ENCODE measurements around the gene OBSCN. TPM values are rescaled to one million over a fixed set of nuclear protein-coding genes. Genes with fewer than 3 reads are reported as not detected.
"Not testable (repeated sequence)": the region's sequence is repeated elsewhere in the genome, so short reads cannot be mapped to it uniquely, and the experiment has no call there.

Gene OBSCN
- total RNA-seq, 2 donors from 2014 or later, result 34.3 to 45.2 TPM

GRCh38 chr1:228185641-228185965, 22.2 kb upstream of the OBSCN start:
- TF ChIP-seq CTCF (IDR thresholded peaks at IDR 0.05), result no peak
- 66% methylated on average over 11 of the region's 11 CpGs for WGBS
- DNase-seq (ENCODE audit: low spot score), result no peak
- no peaks in the 10 kb centered on the region for H3K27me3 ChIP-seq (replicated peaks; ENCODE audit: insufficient read depth)
- no peaks in the 10 kb centered on the region for H3K36me3 ChIP-seq
- no peaks in the 10 kb centered on the region for H3K9me3 ChIP-seq
- no peak overlapping the region for H3K4me3 ChIP-seq
- no peak overlapping the region for H3K27ac ChIP-seq
- H3K4me1 ChIP-seq (replicated peaks), result no peaks in the 10 kb centered on the region
- intact Hi-C loops (cut with DNase I), result no loop called here

GRCh38 chr1:228188249-228188648, 19.6 kb upstream of the OBSCN start:
- H3K36me3 ChIP-seq; intact Hi-C loops (cut with DNase I); H3K9me3 ChIP-seq; H3K4me1 ChIP-seq (replicated peaks); H3K4me3 ChIP-seq; H3K27me3 ChIP-seq (replicated peaks; ENCODE audit: insufficient read depth); DNase-seq (ENCODE audit: low spot score); H3K27ac ChIP-seq: not testable (repeated sequence)
- 88% methylated on average over 2 of the region's 2 CpGs for WGBS

- intact Hi-C loops (cut with DNase I), result no loop called here
- TF ChIP-seq CTCF (IDR thresholded peaks at IDR 0.05) (no peak), POLR2AphosphoS5 (IDR thresholded peaks at IDR 0.05) (no peak), POLR2A (IDR thresholded peaks at IDR 0.05) (no peak)
- no peak for DNase-seq (ENCODE audit: low spot score)
- H3K27ac ChIP-seq, result no peak overlapping the region
- H3K4me1 ChIP-seq (replicated peaks), result no peaks in the 10 kb centered on the region
- WGBS, result 68% methylated on average over 14 of the region's 14 CpGs
- no peaks in the 10 kb centered on the region for H3K36me3 ChIP-seq
- H3K9me3 ChIP-seq, result no peaks in the 10 kb centered on the region
- H3K27me3 ChIP-seq (replicated peaks; ENCODE audit: insufficient read depth), result no peaks in the 10 kb centered on the region
- H3K4me3 ChIP-seq, result no peak overlapping the region
Measured at GRCh38 chr1:228190182-228190581, 17.7 kb upstream of the OBSCN start.

- Histone ChIP-seq H3K9me3 (no peaks in the 10 kb centered on the region), H3K27me3 (replicated peaks; ENCODE audit: insufficient read depth) (no peaks in the 10 kb centered on the region), H3K4me3 (no peak overlapping the region), H3K36me3 (no peaks in the 10 kb centered on the region), H3K4me1 (replicated peaks) (no peaks in the 10 kb centered on the region), H3K27ac (no peak overlapping the region)
- 79% methylated on average over 5 of the region's 5 CpGs for WGBS
- TF ChIP-seq POLR2AphosphoS5 (IDR thresholded peaks at IDR 0.05) (no peak), CTCF (IDR thresholded peaks at IDR 0.05) (no peak), POLR2A (IDR thresholded peaks at IDR 0.05) (no peak)
- DNase-seq (ENCODE audit: low spot score), result no peak
- intact Hi-C loops (cut with DNase I), result no loop called here
Measured at GRCh38 chr1:228190778-228191177, 17.1 kb upstream of the OBSCN start.

GRCh38 chr1:228194436-228194835, 13.4 kb upstream of the OBSCN start:
- no peak overlapping the region for H3K27ac ChIP-seq
- DNase-seq (ENCODE audit: low spot score), result no peak
- no peaks in the 10 kb centered on the region for H3K4me1 ChIP-seq (replicated peaks)
- no peaks in the 10 kb centered on the region for H3K36me3 ChIP-seq
- TF ChIP-seq POLR2A (IDR thresholded peaks at IDR 0.05), result no peak
- TF ChIP-seq POLR2AphosphoS5 (IDR thresholded peaks at IDR 0.05), result no peak
- TF ChIP-seq CTCF (IDR thresholded peaks at IDR 0.05), result no peak
- H3K27me3 ChIP-seq (replicated peaks; ENCODE audit: insufficient read depth), result no peaks in the 10 kb centered on the region
- 70% methylated on average over 3 of the region's 3 CpGs for WGBS
- no peaks in the 10 kb centered on the region for H3K9me3 ChIP-seq
- intact Hi-C loops (cut with DNase I), result no loop called here
- H3K4me3 ChIP-seq, result no peak overlapping the region

Measured in prostate gland (tissue), 2 donors.